WTC11 (cell line): Measurements from ENCODE around the gene FAM43A. TPM values are rescaled to one million over a fixed set of nuclear protein-coding genes. Genes with fewer than 3 reads are reported as not detected.
A peak's percentile ranks its signal among the peaks of the same experiment; 100 is the strongest.

Experiments
- ATAC-seq: fragments of 200-7000 bp; cut with Tn5 transposase; 2 replicates; pipeline ENCODE4 v1.10.0; 2021; ENCODE audit warnings: mild to moderate bottlenecking, moderate library complexity
- CTCF ChIA-PET: fragments of 300-600 bp; sonication (Branson Sonifier 250); formaldehyde crosslinking; loops from one replicate; lab custom pipeline; 2021; ENCODE audit warnings: antibody characterized with exemption; lab: Charles Lee
- POLR2A ChIA-PET: fragments of 350-600 bp; sonication (Branson Sonifier 250); formaldehyde crosslinking; loops from one replicate; lab custom pipeline; 2021; ENCODE audit warnings: antibody characterized with exemption; lab: Charles Lee
- DNase-seq: peaks from one replicate; pipeline ENCODE4 v3.0.0; 2021; ENCODE audit warnings: low spot score
- H3K27ac Mint-ChIP-seq: 2 replicates; pipeline ENCODE4 v1.8.0; 2021; ENCODE audit warnings: mixed read lengths
- H3K27me3 Mint-ChIP-seq: 2 replicates; pipeline ENCODE4 v1.8.0; 2021; ENCODE audit warnings: low read depth, mild to moderate bottlenecking, moderate library complexity, mixed read lengths
- H3K36me3 Mint-ChIP-seq: 2 replicates; pipeline ENCODE4 v1.8.0; 2021; ENCODE audit warnings: mixed read lengths
- H3K4me1 Mint-ChIP-seq: 2 replicates; pipeline ENCODE4 v1.8.0; 2022; ENCODE audit warnings: mixed read lengths
- H3K4me3 Mint-ChIP-seq: 2 replicates; pipeline ENCODE4 v1.8.0; 2021; ENCODE audit warnings: mild to moderate bottlenecking, moderate library complexity, mixed read lengths
- H3K9me3 Mint-ChIP-seq: 2 replicates; pipeline ENCODE4 v1.8.0; 2021; ENCODE audit warnings: mixed read lengths
- ATF1 ChIP-seq: sonication (generic); formaldehyde crosslinking; IDR thresholded peaks from 2 replicates; pipeline ENCODE4 v1.8.1; 2023; ENCODE audit warnings: mild to moderate bottlenecking, moderate library complexity, missing genetic modification reagents
- CBFB ChIP-seq: sonication (generic); formaldehyde crosslinking; IDR thresholded peaks from 2 replicates; pipeline ENCODE4 v1.8.1; 2022; ENCODE audit warnings: mild to moderate bottlenecking, low read depth, missing genetic modification reagents
- EMX1 ChIP-seq: fragments of 250-450 bp; sonication (Bioruptor Pico); IDR thresholded peaks from 2 replicates; pipeline ENCODE4 v1.8.0; 2021; ENCODE audit warnings: mild to moderate bottlenecking
- SP1 ChIP-seq: sonication (generic); formaldehyde crosslinking; conservative IDR thresholded peaks from 2 replicates; pipeline ENCODE4 v1.8.1; 2022; ENCODE audit warnings: missing genetic modification reagents
- total RNA-seq: library from RNA; stranded (reverse); gene quantifications from 3 replicates; pipeline ENCODE4 v1.2.3, GENCODE V29; 2021
- TF ChIP-seq, protein P1 (sequence below): sonication (generic); formaldehyde crosslinking; IDR thresholded peaks from 2 replicates; pipeline ENCODE4 v1.8.0; 2022; ENCODE audit warnings: mild to moderate bottlenecking, missing genetic modification reagents
- TF ChIP-seq, protein P2 (sequence below): sonication (generic); formaldehyde crosslinking; IDR thresholded peaks from 2 replicates; pipeline ENCODE4 v1.8.1; 2023; ENCODE audit warnings: mild to moderate bottlenecking, missing genetic modification reagents
- TF ChIP-seq, protein P3 (sequence below): sonication (generic); formaldehyde crosslinking; IDR thresholded peaks from 2 replicates; pipeline ENCODE4 v1.8.1; 2023; ENCODE audit warnings: mild to moderate bottlenecking, missing genetic modification reagents, borderline replicate concordance
- TF ChIP-seq, protein P4 (sequence below): sonication (generic); formaldehyde crosslinking; conservative IDR thresholded peaks from 2 replicates; pipeline ENCODE4 v1.8.1; 2023; ENCODE audit warnings: mild to moderate bottlenecking, low read depth, missing genetic modification reagents, moderate library complexity
- TF ChIP-seq, protein P5 (sequence below): sonication (generic); formaldehyde crosslinking; IDR thresholded peaks from 2 replicates; pipeline ENCODE4 v1.8.1; 2023; ENCODE audit warnings: mild to moderate bottlenecking, moderate library complexity, missing genetic modification reagents
- TF ChIP-seq, protein P6 (sequence below): sonication (generic); formaldehyde crosslinking; IDR thresholded peaks from 2 replicates; pipeline ENCODE4 v1.8.0; 2022; ENCODE audit warnings: mild to moderate bottlenecking, missing genetic modification reagents
- TF ChIP-seq, protein P7 (sequence below): fragments of 200-600 bp; IDR thresholded peaks from 2 replicates; pipeline ENCODE4 v1.8.0; 2022; ENCODE audit warnings: antibody characterized with exemption

FAM43A gene
- total RNA-seq, 1 experiment from 2014 or later: 2.6 TPM

DNA sequence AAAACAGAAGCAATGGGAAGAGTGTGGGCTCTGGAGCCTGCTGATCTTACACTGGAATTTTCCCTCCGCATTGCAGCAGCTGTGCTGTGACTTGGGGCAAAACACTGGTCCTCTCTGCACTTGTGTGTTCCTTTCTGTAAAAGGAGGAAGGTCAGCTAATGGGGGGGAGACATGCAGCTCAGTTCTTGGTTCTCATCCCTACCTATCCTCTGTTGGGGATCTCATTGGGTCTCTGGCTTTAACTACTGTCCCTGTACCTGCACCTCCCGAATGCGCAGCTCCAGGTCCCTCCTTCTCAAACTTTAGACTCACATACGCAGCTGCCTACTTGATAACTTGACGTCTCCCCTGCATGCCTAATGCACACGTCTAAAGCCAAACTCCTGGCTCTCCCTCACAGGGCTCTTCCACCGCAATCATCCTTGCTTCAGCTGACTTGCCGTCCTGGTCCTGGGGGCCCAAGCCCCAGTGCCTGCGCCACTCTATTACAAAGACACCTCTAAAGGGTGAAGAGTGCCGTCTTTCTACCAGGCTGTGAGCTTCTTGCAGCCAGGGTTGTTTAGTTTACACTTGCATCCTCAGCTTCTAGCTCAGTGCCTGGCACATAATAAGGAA, 46.6 kb upstream of the FAM43A start:
- H3K4me1 Mint-ChIP-seq: no peaks in the 10 kb centered on the region
- CTCF ChIA-PET: interaction anchor here (1.2 to 1.4 kb wide), 2 partner anchors 16 to 33 kb away, joined by 3 to 6 read pairs; partner anchors contain the start of gene LSG1

DNA sequence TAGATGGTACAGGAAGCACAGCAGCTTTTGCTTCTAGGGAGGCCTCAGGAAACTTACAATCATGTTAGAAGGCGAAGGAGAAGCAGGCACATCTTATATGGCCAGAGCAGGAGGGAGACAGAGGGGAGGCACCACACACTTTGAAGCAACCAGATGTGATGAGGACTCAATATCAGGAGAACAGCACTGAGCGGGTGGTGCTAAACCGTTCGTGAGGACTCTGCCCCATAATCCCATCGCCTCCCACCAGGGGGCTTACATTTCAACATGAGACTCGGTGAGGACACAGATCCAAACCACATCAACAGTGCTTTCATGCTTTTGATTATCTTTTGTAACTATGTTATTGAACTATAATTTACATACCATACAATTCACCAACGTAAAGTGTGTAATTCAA, 44.9 kb upstream of the FAM43A start:
- H3K36me3 Mint-ChIP-seq: peaks cover 44% of the 10 kb centered on the region
- ATAC-seq: peak; percentile 64
- H3K4me3 Mint-ChIP-seq: no peak overlapping the region
- no peaks in the 10 kb centered on the region for H3K27me3 Mint-ChIP-seq
- peak; percentile 40 for DNase-seq
- POLR2A ChIA-PET: no interaction called here
- CTCF ChIA-PET: no interaction called here
- no peaks in the 10 kb centered on the region for H3K9me3 Mint-ChIP-seq
- 0 out of 2 replicates have a peak overlapping the region, but pooled peaks have one; percentile 19 for H3K27ac Mint-ChIP-seq
- H3K4me1 Mint-ChIP-seq: no peaks in the 10 kb centered on the region
- TF ChIP-seq, protein P1, sequence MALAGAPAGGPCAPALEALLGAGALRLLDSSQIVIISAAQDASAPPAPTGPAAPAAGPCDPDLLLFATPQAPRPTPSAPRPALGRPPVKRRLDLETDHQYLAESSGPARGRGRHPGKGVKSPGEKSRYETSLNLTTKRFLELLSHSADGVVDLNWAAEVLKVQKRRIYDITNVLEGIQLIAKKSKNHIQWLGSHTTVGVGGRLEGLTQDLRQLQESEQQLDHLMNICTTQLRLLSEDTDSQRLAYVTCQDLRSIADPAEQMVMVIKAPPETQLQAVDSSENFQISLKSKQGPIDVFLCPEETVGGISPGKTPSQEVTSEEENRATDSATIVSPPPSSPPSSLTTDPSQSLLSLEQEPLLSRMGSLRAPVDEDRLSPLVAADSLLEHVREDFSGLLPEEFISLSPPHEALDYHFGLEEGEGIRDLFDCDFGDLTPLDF (CRISPR knock-in tag): no peak
- TF ChIP-seq, protein P2, sequence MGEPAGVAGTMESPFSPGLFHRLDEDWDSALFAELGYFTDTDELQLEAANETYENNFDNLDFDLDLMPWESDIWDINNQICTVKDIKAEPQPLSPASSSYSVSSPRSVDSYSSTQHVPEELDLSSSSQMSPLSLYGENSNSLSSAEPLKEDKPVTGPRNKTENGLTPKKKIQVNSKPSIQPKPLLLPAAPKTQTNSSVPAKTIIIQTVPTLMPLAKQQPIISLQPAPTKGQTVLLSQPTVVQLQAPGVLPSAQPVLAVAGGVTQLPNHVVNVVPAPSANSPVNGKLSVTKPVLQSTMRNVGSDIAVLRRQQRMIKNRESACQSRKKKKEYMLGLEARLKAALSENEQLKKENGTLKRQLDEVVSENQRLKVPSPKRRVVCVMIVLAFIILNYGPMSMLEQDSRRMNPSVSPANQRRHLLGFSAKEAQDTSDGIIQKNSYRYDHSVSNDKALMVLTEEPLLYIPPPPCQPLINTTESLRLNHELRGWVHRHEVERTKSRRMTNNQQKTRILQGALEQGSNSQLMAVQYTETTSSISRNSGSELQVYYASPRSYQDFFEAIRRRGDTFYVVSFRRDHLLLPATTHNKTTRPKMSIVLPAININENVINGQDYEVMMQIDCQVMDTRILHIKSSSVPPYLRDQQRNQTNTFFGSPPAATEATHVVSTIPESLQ (CRISPR knock-in tag): no peak
- TF ChIP-seq, protein P3, sequence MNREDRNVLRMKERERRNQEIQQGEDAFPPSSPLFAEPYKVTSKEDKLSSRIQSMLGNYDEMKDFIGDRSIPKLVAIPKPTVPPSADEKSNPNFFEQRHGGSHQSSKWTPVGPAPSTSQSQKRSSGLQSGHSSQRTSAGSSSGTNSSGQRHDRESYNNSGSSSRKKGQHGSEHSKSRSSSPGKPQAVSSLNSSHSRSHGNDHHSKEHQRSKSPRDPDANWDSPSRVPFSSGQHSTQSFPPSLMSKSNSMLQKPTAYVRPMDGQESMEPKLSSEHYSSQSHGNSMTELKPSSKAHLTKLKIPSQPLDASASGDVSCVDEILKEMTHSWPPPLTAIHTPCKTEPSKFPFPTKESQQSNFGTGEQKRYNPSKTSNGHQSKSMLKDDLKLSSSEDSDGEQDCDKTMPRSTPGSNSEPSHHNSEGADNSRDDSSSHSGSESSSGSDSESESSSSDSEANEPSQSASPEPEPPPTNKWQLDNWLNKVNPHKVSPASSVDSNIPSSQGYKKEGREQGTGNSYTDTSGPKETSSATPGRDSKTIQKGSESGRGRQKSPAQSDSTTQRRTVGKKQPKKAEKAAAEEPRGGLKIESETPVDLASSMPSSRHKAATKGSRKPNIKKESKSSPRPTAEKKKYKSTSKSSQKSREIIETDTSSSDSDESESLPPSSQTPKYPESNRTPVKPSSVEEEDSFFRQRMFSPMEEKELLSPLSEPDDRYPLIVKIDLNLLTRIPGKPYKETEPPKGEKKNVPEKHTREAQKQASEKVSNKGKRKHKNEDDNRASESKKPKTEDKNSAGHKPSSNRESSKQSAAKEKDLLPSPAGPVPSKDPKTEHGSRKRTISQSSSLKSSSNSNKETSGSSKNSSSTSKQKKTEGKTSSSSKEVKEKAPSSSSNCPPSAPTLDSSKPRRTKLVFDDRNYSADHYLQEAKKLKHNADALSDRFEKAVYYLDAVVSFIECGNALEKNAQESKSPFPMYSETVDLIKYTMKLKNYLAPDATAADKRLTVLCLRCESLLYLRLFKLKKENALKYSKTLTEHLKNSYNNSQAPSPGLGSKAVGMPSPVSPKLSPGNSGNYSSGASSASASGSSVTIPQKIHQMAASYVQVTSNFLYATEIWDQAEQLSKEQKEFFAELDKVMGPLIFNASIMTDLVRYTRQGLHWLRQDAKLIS (CRISPR knock-in tag): no peak

More for the DNA sequence above, 46.6 kb upstream of the FAM43A start:
- Mint-ChIP-seq H3K9me3 (no peaks in the 10 kb centered on the region), H3K27me3 (no peaks in the 10 kb centered on the region), H3K4me3 (no peak overlapping the region), H3K36me3 (peaks cover 30% of the 10 kb centered on the region), H3K27ac (peak overlapping the region; percentile 53; the same call in 1 of the 2 replicates)
- POLR2A ChIA-PET: interaction anchor here (0.7 to 0.9 kb wide), 2 partner anchors 343 to 620 kb away, joined by 3 read pairs; no protein-coding TSS in a partner anchor
- TF ChIP-seq ATF1 (no peak), EMX1 (CRISPR knock-in tag) (no peak), CBFB (CRISPR knock-in tag) (no peak), SP1 (CRISPR knock-in tag) (no peak)
- TF ChIP-seq, protein P4, sequence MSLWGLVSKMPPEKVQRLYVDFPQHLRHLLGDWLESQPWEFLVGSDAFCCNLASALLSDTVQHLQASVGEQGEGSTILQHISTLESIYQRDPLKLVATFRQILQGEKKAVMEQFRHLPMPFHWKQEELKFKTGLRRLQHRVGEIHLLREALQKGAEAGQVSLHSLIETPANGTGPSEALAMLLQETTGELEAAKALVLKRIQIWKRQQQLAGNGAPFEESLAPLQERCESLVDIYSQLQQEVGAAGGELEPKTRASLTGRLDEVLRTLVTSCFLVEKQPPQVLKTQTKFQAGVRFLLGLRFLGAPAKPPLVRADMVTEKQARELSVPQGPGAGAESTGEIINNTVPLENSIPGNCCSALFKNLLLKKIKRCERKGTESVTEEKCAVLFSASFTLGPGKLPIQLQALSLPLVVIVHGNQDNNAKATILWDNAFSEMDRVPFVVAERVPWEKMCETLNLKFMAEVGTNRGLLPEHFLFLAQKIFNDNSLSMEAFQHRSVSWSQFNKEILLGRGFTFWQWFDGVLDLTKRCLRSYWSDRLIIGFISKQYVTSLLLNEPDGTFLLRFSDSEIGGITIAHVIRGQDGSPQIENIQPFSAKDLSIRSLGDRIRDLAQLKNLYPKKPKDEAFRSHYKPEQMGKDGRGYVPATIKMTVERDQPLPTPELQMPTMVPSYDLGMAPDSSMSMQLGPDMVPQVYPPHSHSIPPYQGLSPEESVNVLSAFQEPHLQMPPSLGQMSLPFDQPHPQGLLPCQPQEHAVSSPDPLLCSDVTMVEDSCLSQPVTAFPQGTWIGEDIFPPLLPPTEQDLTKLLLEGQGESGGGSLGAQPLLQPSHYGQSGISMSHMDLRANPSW (CRISPR knock-in tag): no peak
- TF ChIP-seq, protein P3 (CRISPR knock-in tag): no peak
- TF ChIP-seq, protein P5, sequence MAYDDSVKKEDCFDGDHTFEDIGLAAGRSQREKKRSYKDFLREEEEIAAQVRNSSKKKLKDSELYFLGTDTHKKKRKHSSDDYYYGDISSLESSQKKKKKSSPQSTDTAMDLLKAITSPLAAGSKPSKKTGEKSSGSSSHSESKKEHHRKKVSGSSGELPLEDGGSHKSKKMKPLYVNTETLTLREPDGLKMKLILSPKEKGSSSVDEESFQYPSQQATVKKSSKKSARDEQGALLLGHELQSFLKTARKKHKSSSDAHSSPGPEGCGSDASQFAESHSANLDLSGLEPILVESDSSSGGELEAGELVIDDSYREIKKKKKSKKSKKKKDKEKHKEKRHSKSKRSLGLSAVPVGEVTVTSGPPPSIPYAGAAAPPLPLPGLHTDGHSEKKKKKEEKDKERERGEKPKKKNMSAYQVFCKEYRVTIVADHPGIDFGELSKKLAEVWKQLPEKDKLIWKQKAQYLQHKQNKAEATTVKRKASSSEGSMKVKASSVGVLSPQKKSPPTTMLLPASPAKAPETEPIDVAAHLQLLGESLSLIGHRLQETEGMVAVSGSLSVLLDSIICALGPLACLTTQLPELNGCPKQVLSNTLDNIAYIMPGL (CRISPR knock-in tag): no peak
- TF ChIP-seq, protein P6, sequence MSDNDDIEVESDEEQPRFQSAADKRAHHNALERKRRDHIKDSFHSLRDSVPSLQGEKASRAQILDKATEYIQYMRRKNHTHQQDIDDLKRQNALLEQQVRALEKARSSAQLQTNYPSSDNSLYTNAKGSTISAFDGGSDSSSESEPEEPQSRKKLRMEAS (CRISPR knock-in tag): no peak
- TF ChIP-seq, protein P7, sequence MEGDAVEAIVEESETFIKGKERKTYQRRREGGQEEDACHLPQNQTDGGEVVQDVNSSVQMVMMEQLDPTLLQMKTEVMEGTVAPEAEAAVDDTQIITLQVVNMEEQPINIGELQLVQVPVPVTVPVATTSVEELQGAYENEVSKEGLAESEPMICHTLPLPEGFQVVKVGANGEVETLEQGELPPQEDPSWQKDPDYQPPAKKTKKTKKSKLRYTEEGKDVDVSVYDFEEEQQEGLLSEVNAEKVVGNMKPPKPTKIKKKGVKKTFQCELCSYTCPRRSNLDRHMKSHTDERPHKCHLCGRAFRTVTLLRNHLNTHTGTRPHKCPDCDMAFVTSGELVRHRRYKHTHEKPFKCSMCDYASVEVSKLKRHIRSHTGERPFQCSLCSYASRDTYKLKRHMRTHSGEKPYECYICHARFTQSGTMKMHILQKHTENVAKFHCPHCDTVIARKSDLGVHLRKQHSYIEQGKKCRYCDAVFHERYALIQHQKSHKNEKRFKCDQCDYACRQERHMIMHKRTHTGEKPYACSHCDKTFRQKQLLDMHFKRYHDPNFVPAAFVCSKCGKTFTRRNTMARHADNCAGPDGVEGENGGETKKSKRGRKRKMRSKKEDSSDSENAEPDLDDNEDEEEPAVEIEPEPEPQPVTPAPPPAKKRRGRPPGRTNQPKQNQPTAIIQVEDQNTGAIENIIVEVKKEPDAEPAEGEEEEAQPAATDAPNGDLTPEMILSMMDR: no peak
- ATAC-seq: no peak
- no peak for DNase-seq
